ENCODE results near the gene CENPU. TPM values are rescaled to one million over a fixed set of nuclear protein-coding genes. Genes with fewer than 3 reads are reported as not detected.

CENPU gene
- total RNA-seq, 2 experiments from 2014 or later: 49.7 to 53.4 TPM

- H3K4me3 Mint-ChIP-seq: no peak overlapping the region
- TF ChIP-seq CTCF (IDR thresholded peaks at IDR 0.05): no peak
- ChIA-PET CTCF (no interaction called here), POLR2A (interaction anchor here (1.0 to 1.1 kb wide), 2 partner anchors 10 to 13 kb away, joined by 3 read pairs; no protein-coding TSS in a partner anchor)
- no peak overlapping the region for H3K27ac Mint-ChIP-seq
- DNase-seq (no peak), ATAC-seq (no peak)
- intact Hi-C loops (cut with micrococcal nuclease): no loop called here
- no peaks in the 10 kb centered on the region for H3K4me1 Mint-ChIP-seq (ENCODE audit: low read depth)
- H3K9me3 Mint-ChIP-seq: no peaks in the 10 kb centered on the region
- H3K36me3 Mint-ChIP-seq (ENCODE audit: low read depth): peaks cover 6% of the 10 kb centered on the region
- no peaks in the 10 kb centered on the region for H3K27me3 Mint-ChIP-seq
Measured at GRCh38 chr4:184775854-184776555, 42.1 kb upstream of the CENPU start.

- H3K9me3 Mint-ChIP-seq: no peaks in the 10 kb centered on the region
- DNase-seq: no peak
- intact Hi-C loops (cut with micrococcal nuclease): no loop called here
- H3K4me3 Mint-ChIP-seq: no peak overlapping the region
- H3K36me3 Mint-ChIP-seq (ENCODE audit: low read depth): peaks cover 3% of the 10 kb centered on the region
- no peak for ATAC-seq
- CTCF ChIA-PET: no interaction called here
- POLR2A ChIA-PET: no interaction called here
- no peaks in the 10 kb centered on the region for H3K4me1 Mint-ChIP-seq (ENCODE audit: low read depth)
- TF ChIP-seq CTCF (IDR thresholded peaks at IDR 0.05): no peak
- H3K27ac Mint-ChIP-seq: no peak overlapping the region
- no peaks in the 10 kb centered on the region for H3K27me3 Mint-ChIP-seq
Measured at GRCh38 chr4:184774152-184774551, 40.3 kb upstream of the CENPU start.

GRCh38 chr4:184771416-184771815 lies 37.5 kb upstream of the CENPU start:
- intact Hi-C loops (cut with micrococcal nuclease): no loop called here
- ATAC-seq: no peak
- Mint-ChIP-seq H3K4me1 (ENCODE audit: low read depth) (no peaks in the 10 kb centered on the region), H3K9me3 (no peaks in the 10 kb centered on the region), H3K36me3 (ENCODE audit: low read depth) (peaks cover 6% of the 10 kb centered on the region), H3K4me3 (no peak overlapping the region), H3K27me3 (no peaks in the 10 kb centered on the region), H3K27ac (no peak overlapping the region)
- no peak for DNase-seq
- no peak for TF ChIP-seq CTCF (IDR thresholded peaks at IDR 0.05)
- ChIA-PET POLR2A (interaction anchor here (0.7 kb wide), 1 partner anchor 23 kb away, joined by 3 read pairs; no protein-coding TSS in a partner anchor), CTCF (interaction anchor here (0.8 kb wide), 1 partner anchor 12 kb away, joined by 3 read pairs; no protein-coding TSS in a partner anchor)

GRCh38 chr4:184769141-184769765 lies 35.4 kb upstream of the CENPU start:
- Mint-ChIP-seq H3K9me3 (no peaks in the 10 kb centered on the region), H3K27ac (no peak overlapping the region), H3K36me3 (ENCODE audit: low read depth) (peaks cover 15% of the 10 kb centered on the region), H3K4me3 (no peak overlapping the region), H3K4me1 (ENCODE audit: low read depth) (no peaks in the 10 kb centered on the region), H3K27me3 (no peaks in the 10 kb centered on the region)
- no peak for TF ChIP-seq CTCF (IDR thresholded peaks at IDR 0.05)
- ATAC-seq (no peak), DNase-seq (no peak)
- POLR2A ChIA-PET: no interaction called here
- intact Hi-C loops (cut with micrococcal nuclease): no loop called here
- CTCF ChIA-PET: no interaction called here

GRCh38 chr4:184768296-184768695 lies 34.4 kb upstream of the CENPU start:
- no peak for ATAC-seq
- intact Hi-C loops (cut with micrococcal nuclease): no loop called here

More at GRCh38 chr4:184768296-184768695, 34.4 kb upstream of the CENPU start:
- Mint-ChIP-seq H3K4me3 (no peak overlapping the region), H3K4me1 (ENCODE audit: low read depth) (peaks cover 2% of the 10 kb centered on the region), H3K27me3 (no peaks in the 10 kb centered on the region), H3K36me3 (ENCODE audit: low read depth) (peaks cover 13% of the 10 kb centered on the region), H3K9me3 (no peaks in the 10 kb centered on the region), H3K27ac (no peak overlapping the region)
- POLR2A ChIA-PET: no interaction called here
- DNase-seq: no peak
- no peak for TF ChIP-seq CTCF (IDR thresholded peaks at IDR 0.05)
- CTCF ChIA-PET: interaction anchor here (1.0 kb wide), 1 partner anchor 23 kb away, joined by 3 read pairs; no protein-coding TSS in a partner anchor

All from activated CD8-positive, alpha-beta T cell treated with anti-CD3 and anti-CD28 coated beads for 36 hours (primary cell).